ENCODE data around the gene SLC28A1.
"Not testable (repeated sequence)": the region's sequence is repeated elsewhere in the genome, so short reads cannot be mapped to it uniquely, and the experiment has no call there.

Gene SLC28A1

GRCh38 chr15:84863565-84864443 is 20.7 kb upstream of the SLC28A1 start:
- DNase-seq, result no peak

GRCh38 chr15:84864444-84864795 is 20.0 kb upstream of the SLC28A1 start:
- DNase-seq, result no peak

- no peak for DNase-seq
Measured at GRCh38 chr15:84865074-84865569, 19.3 kb upstream of the SLC28A1 start.

DNA sequence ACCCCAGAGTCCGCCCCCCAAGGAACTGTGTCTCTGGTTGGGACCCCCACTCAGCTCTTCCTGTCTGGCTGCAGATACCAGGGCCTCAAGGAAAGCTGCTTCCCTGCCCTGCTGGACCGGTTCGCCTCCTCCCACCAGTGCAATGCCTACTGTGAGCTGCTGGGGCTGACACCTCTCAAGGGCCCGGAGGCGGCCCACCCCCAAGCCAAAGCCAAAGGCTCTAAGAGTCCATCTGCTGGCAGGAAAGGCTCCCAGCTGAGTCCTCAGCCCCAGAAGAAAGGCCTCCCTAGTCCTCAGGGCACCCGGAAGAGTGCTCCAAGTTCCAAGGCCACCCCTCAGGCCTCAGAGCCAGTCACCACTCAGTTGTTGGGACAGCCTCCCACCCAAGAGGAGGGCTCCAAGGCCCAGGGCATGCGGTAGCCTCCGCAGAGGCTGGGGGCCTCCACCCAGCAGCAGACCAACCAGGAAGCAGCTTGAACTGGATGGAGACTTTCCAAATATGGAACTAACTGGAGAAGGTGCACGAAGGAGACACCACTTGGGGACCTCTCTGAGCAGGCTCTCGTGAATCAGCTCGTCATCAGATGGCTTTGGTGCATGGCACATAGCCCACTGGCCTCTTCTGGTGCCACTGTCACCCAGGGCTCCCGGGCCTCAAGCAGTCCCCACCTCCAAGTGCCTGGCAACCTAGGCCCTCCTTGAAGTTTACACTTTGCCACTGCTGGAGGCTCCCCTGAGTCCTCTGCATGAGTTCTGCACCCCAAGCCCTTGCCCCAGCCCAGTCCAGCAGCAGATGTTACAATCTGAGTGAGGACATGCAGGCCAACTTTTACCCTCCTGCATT is 16.2 kb upstream of the SLC28A1 start:
- no peak for DNase-seq

GRCh38 chr15:84869510-84869909 is 15.0 kb upstream of the SLC28A1 start:
- DNase-seq, result no peak

- DNase-seq, result no peak
Measured at GRCh38 chr15:84871428-84871985, 13.0 kb upstream of the SLC28A1 start.

DNA sequence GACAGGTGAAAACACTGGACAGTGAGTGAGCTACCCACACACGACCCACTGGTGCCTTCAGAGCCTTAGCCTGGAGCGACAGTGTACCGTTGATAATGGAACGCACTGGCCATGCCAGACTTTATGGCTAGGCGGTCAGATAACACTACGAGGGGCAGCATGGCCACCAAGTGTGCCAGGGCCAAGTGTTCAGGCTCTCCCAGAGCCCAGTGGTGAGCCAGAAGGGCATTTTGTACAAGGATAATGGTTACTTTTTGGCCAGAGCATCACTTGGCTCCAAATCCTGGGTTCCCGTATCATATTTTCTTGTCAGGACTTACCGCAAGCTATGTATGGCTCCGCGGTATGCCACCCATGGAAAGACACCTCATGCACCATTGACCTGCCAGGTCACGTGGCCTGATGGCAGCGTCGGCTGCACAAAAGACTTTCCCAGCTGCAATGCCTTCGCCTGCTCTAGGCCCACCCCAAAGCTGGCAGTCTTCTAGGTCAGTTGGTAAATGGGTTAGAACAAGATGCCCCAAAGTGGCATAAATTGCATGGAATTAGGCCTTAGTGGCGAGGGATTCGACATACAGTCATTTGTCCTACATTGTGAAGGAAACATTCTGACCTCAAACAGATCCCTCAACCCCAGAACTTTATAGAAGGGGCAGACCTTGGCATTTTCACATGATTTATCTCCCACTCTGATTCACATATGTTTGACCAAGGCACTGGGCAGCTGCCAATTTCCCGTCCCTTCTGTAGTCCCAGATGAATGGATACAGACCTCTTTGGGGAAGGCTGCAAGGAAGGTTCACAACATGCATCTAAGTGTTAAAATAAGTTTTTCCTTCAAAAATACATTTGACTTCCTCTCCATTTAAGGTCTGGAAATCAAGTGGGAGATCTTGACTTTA is 12.2 kb upstream of the SLC28A1 start:
- DNase-seq, result no peak

DNA sequence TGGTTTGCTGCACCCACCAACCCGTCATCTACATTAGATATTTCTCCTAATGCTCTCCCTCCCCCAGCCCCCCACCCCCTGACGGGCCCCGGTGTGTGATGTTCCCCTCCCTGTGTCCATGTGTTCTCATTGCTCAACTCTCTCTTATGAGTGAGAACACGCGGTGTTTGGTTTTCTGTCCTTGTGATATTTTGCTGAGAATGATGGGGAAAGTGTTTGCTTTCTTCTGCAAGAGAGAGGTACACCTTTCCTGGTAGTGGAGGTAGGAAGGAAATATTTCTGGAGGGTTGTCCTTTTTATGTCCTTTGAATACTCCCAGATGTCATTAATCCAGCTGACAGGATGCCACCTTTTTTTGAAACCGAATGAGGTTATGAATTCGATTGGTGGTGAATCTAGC is 10.5 kb upstream of the SLC28A1 start:
- DNase-seq, result no peak

DNA sequence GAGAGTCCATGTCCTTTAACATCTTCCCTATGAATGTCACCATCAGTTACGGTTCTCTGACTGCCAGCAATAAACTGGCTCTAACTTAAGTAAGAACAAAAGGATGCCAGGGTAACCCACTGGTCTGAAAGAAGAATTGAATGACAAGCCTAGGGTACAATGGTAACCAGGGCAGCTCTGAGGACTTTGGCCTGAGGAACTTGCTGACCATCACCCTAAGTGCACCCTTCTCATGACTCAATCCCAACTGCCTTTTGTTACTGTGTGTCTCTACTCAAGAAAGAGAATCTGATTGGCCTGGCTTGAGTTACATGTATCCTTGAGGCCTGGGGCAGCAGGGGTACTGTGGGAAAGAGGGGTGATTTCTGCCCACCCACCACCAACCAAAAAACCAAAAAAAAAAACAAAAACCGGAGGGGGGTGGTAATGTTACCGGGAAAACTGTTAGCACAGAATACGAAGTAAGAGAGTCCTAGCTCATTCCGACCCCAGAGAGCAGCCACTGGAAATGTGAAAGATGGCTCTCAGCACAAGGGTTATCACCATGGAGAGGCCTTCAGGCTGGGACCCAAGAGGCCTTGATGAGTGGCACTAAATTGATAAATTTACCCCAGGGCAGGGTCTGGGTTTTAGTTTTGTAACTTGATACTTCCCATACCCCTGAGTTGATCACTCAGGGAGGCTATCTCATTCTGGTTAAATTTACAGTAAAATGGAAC is 9.3 kb upstream of the SLC28A1 start:
- DNase-seq, result no peak

DNA sequence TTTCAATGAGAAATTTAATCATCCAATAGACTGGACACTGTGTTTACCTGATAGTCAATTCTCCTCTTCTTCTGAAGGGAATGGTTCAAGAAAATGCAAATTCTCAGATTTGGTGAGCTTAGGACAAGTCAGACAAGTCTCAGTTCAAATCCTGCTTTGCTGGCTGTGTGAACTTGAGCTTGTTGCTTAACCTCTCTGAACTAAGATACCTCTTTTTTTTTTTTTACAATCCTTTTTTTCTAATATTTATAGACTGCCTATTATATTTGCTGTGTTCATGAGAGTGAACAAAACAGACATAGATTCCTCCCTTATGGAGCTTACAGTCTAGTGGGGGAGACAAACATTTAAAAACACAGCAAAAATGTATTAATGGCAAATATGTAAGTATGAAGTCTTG is 8.2 kb upstream of the SLC28A1 start:
- DNase-seq, result no peak

GRCh38 chr15:84877701-84878100 is 6.8 kb upstream of the SLC28A1 start:
- not testable (repeated sequence) for DNase-seq

- DNase-seq, result peak; percentile 63
Measured at GRCh38 chr15:84878504-84878903, 6.0 kb upstream of the SLC28A1 start.

DNA sequence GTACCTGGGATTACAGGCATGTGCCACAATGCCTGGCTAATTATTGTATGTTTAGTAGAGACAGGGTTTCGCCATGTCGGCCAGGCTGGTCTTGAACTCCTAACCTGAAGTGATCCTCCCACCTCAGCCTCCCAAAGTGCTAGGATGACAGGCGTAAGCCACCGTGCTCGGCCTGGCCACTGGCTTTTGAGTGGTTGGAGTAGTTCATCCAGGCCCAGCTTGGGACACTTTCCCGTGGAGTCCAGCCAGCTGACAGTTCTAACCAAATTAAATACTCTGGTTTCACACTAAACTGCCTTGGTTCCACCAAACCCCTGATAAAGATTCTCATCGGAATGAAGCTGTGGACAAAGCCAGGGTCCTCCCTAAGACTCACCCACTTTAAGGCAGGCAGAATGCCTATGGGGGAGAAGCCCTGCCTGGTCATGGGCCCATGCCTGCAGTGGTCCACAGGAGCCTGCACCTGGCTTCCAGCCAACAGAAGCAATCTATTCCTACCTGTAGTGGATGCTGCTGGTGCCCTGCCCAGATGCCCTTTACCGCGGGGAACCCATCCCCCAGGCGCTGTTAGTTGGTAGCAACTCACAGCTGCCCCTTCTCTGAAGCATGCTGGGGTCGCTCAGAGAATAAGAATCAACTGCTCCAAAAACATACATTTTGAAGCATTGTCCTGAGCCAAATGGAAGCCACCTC is 5.2 kb upstream of the SLC28A1 start:
- DNase-seq, result no peak

DNA sequence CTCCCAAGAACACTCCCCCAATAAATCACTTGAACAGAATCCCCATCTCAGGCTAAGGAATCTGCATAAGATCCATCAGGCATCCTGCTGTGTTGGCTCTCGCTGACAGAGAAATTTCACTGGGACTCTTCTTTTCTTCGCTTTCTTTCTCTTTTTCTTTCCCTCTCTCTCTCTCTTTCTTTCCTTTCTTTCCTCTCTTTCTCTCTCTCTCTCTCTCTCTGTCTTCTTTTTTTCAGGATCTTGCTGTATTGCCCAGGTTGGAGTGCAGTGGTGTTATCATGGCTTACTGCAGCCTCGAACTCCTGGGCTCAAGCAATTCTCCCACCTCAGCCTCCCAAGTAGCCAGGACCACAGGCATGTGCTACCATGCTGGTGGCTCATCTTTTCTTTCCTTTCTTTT is 4.5 kb upstream of the SLC28A1 start:
- no peak for DNase-seq

GRCh38 chr15:84880822-84881519 is 3.5 kb upstream of the SLC28A1 start:
- no peak for DNase-seq

- no peak for DNase-seq
Measured at GRCh38 chr15:84881520-84881830, 3.0 kb upstream of the SLC28A1 start.

DNA sequence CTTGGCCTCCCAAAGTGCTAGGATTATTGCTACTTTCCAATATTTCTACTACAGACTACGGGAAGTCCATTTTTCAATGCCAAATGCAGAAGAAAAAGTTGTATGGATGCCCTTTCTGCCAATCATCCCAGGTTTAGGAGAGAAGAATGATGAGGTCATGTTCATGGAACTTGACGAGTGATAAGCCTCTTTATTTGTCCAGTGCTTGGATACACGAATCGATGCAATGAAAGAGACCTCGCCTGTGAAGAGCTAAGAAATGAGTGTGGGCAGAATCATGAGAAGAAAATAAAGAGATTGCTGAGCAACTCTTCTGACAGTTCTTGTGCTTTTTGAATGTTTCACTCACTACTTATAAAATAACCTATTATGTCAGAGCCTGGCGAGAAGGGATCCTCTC is 996 bp upstream of the SLC28A1 start:
- no peak for DNase-seq

- no peak for DNase-seq
Measured at GRCh38 chr15:84885801-84886200, 1.3 kb downstream of the SLC28A1 start.

- DNase-seq, result no peak
Measured at GRCh38 chr15:84886211-84886983, 1.9 kb downstream of the SLC28A1 start.

GRCh38 chr15:84886984-84887299 is 2.5 kb downstream of the SLC28A1 start:
- no peak for DNase-seq

All from OCI-M1 (cell line).